NCI-H1092 (cell line): ENCODE results near the gene CADM2.

Source experiments
- DNase-seq: peaks from one replicate; lab custom pipeline; 2025; lab: John Stamatoyannopoulos, UW

The CADM2 gene

DNA sequence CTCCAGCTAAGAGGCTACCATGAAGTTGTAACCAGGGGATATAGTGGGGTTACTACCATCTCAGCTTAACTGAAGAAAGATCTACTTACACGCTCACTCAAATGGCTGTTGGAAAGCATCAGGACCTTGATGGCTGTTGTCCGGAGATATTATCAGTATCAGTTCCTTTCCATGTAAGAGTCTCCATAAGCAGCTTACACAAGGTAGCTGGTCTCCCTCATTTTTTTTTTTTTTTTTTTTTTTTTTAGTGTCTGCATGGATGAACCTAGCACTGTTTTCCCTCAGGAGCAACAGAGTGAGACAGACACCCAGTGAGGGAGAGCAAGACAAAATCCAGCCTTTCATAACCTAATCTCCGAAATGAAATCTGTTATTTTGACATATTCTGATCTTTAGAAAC is 230.9 kb downstream of the CADM2 start:
- no peak for DNase-seq

DNA sequence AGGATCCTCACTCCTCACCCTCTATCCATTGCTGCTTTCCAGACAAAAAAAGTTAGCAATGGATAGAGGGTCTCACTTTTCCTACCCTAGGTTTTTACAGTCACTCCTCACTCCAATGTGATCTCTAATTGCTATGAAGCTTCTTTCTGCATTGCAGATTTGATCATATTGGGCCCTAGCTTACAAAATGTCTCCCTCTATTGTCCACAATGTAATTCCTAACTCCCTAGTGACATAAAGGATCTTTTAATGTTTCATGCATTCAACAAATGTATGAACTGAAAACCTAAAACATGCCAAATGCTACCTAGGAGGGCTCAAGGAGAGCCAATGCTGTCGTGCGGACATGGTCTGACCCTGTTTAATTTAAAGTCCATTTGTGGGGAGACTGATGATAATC is 234.8 kb downstream of the CADM2 start:
- DNase-seq, result no peak

DNA sequence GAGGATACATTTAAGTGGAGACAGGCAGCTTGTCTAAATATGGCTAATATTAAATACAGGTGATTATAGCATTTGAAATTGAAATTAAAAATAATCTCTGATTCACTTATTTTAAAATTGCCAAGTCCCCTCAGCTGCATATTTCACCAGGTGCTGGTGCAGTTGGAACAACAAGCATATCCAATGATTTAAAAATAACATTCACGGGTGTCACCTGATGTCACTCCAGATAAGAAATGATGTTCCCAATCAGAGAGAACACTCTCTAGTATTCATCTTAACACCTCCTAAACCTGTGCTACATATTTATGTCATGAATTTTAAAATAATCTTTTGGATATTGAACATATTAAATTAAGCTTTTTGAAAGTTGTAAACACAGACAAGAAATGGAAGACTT is 249.9 kb downstream of the CADM2 start:
- no peak for DNase-seq

DNA sequence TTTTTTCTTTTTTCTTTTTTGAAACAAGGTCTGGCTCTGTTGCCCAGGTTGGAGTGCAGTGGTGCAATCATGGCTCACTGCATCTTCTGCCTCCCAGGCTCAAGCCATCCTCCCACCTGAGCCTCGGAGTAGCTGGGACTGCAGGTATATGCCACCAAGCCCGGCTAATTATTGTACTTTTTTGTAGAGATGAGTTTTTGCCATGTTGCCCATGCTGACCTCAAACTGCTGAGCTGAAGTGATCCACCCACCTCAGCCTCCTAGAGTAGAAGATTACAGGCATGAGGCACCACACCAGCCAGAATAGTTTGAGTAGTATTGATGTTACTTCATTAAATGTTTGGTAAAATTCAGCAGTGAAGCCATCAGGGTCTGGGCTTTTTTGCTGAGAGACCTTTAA is 251.8 kb downstream of the CADM2 start:
- no peak for DNase-seq

DNA sequence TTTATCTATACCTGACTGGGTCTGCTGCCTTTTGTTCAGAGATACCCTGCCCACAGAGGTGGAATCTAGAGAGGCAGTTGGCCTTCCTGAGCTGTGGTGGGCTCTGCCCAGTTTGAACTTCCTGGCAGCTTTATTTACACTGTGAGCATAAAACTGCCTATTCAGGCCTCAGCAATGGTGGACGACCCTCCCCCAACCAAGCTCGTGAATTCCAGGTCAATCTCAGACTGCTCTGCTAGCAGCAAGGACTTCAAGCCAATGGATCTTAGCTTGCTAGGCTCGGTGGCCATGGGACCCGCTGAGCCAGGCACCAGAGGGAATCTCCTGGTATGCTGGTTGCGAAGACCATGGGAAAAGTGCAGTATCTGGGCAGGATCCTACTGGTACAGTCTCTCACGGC is 270.2 kb downstream of the CADM2 start:
- DNase-seq, result no peak

DNA sequence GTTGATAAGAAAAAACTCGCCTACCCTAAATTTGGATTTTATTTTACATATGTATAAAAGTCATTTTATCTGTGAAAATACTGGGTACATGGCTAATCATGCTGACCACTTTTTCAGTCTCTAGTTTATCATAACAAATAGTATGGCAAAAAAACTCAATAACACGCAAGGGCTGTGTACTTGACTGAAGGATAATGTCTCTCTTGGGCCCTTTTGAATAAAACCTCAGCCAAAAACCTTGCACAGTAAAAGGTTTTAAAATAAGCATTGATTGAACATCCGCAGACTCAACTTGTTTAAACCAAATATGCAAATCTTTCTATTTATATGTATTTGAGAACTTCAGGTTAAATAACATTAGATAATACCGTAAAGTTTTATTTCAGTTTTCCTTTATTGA is 285.3 kb downstream of the CADM2 start:
- DNase-seq, result no peak

DNA sequence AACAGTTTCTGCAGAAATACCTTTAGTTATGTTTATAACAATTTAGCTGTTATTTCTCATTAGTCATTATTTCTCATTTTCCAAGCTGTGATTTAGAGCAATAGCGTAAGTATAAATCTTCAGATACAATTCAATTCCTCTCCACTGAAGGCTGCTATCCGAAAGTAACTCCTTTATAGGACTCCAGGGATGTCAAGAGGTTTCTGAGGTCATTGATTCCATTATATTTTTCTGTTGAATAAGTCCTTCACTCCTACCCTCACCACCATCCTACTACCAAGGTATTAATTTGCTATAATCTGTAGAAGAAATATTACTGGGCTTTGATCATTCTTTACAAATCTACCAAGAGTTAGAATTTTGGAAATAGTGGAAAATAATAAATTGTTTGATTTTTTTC is 285.7 kb downstream of the CADM2 start:
- DNase-seq, result no peak

DNA sequence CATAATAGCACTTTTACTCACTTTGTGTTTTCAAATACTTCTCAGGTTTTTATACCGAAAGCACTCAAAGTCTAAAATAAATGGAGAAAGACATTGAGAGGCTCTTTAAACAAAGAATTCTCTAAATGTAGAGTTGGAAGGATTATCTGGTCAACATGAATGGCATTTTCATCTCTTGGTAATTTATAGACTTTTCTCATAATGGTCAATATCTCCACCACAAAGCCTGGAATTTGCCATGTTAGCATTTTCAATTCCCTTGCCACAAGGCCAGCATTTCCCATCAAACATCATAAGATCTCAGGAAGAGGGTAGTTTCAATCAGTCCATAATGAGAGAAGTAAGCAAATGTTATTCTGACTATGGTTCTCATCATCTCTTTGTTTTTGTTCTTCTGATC is 293.0 kb downstream of the CADM2 start:
- no peak for DNase-seq

DNA sequence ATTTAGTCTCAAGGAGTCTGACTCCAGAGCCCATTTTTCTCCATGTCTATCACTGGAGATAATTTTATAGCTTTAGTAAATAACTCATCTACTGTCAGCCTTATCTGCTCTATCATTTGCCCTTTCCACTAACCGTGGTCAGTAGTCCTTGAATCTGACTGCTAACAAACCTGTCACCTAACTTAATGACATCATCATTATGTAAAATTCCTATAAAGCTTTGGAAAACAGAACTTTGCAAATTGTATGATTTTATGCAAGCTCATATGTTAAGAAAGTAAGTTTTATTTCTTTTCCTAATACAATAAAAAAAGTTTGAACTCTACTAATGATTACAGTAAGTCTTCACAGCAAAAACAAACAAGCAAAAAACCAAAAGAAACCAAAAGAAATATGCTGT is 293.9 kb downstream of the CADM2 start:
- no peak for DNase-seq

DNA sequence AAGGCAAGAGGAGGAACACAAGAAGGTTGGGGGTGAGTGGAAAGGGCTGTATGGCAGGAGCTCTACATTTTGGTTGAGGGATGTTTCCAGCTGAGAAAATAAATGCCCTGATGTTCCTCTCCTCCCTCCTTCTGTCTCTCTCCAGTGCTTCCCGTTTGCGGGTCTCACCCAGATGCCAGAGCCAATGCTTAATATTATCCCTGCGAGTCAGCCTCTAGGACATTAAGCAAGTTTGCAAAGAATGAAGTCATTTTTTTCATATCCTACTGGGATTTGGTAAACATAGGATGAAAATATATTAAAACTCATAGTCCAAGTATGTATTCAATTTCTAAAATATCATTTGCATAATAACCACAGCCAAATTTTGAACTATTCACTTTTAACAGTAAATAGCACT is 295.9 kb downstream of the CADM2 start:
- no peak for DNase-seq

DNA sequence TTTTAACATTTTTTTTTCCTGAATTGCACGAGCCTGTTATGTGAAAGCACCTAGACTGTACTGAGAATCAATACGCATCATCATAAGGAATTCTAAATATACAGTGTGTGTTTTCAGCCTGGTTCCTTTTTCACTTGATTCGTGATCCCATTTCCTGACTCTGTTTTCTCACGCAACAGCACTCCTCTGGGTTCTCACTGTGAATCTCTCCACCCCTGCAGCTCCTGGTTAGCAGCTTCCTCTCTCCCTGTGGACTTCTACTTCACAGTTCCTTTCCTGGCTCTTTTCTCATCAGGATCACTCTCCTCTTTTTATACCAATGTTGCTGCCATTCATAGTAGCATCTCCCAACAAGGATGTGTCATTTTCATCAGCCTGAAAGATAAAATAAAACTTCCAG is 297.2 kb downstream of the CADM2 start:
- no peak for DNase-seq

DNA sequence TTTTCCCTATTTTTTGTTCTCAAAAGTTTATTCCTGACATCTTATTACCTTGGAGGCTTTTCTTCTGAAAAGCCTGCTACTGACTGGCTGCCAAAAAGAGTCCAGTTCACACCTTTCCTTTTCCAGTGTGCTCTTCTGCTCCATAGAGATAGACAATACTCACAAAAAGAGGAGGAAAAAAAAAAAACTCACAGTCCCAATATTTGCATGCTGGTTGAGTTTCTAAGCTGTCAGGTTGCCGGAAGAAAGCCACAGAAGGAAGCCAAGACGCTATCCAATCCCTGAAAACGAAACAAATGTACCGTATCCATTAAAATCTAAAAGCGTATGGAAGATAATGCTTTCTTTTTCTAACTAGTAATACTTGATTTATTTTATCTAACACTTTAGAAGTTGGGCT is 299.5 kb downstream of the CADM2 start:
- DNase-seq, result no peak

DNA sequence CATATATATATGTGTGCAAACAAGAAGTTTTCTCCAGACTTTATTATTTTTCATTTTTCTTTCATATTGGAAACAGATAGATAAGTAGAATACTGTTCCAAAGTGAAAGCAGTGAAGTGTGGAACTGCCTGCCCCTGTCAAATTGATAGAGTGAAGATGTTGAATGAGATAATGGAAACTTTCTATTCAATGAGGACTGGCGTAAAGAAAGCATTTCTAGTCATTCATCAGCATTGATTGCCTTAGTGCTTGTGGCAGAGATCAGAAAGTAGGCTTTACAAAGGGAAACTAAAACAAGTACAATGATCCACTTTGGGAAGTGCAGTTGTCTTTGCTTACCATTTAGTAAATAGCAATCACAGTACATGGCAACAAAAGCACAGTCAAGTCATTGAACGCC is 300.0 kb downstream of the CADM2 start:
- DNase-seq, result no peak

DNA sequence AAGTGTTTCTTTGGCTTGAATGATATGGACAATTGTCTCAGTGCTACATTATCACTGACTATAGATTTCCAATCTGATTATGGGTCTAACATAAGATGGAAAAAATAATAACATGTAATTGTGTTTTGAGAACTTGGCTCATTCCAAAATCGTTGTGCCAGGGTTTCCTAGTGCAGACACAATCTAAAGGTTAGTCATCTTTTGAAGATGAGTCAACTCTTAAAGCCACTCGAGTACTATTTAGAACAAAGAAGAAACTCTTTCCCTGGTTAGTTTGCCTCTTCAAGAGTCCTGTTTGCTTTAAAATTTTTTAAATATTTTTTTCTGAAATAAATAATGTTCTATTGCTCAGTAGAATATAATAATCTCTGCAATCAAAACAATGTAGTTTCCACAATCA is 301.0 kb downstream of the CADM2 start:
- no peak for DNase-seq

DNA sequence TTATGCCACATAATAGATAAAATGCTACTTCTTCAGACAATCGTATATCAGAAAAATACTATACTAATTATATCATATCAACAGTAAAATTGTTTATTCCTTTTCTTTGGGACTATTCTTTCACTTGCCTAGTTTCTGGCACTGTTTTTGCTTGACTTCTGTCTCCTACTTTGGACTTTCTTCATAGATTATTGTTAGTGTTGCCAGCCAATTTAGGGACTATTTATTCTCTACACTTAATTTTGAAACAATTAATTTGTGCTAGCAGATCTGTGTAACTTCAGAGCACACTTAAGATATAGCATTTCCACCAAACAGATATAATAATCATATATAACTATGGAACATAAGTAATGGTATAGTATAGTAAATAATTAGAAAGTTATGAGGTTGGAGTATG is 305.6 kb downstream of the CADM2 start:
- no peak for DNase-seq

DNA sequence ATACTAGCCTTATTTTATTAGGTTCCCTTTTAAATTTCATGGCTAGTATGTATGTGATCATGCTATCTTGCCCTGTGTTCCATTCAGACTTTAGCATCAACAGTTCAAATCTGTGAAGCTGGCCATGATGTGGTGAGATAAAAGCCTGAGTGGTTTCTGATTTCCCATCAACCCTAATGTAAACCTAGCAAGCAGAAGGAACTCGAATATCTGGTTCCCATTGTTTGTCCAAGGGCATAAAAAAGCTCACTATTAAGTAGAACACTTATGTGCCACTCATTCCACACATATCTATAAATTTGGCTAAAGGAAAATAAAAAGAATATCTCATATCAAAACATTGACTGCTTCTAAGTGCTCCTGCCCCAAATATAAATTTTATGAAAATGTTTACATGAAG is 311.7 kb downstream of the CADM2 start:
- no peak for DNase-seq

DNA sequence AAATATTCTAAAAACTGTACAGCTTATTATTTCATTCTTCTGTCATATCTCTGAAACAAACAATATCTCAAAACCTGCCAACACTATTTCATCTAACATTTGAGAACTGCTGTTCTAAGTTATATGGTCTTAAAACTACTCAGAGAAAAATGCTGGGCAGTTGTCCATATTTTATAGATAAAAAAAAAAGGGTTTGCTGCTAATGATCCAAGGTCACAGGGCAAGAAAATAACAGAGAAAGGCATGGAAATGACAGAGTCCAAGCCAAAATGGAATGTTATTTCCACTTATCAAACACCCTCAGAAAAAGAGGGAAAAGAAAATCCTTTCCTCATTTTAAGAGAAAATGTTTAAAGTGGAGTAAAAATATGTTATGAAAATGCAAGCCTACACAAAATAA is 313.1 kb downstream of the CADM2 start:
- no peak for DNase-seq

DNA sequence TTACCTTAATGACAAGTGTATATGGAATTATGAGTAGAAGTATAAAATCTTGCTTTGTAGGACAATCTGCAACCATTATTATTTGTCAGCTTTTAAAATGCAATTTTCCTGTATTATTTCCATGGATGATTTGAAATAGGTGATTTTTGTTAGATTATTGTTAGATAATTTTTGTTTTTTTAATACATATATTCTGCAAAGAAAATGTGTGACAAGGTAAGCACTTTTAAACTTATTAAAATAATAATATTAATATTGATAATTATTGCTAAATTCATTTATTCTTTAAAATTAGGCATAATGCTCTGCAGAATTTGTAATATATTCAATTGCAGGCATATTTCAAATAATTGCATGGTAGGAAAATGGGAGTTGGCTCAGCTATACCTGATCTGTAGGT is 329.5 kb downstream of the CADM2 start:
- no peak for DNase-seq

DNA sequence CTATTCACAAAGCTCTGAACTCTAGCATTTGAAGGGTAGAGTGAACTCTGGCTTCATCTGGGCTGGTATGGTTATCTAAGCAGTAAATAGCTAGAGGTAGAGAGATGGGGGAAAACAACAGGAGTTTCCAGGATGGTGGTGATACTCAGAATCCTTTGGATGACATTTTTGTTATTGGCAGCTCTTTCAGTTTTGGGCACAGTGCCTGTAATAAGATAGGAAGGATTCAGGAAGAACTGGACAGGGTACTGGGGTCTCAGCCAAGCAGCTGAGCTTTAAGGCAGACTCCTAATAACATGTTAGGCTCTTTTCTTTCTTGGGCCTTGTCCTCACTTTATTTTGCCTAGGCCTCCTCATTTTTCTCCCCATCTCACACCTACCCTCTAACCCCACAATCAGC is 338.5 kb downstream of the CADM2 start:
- DNase-seq, result no peak

DNA sequence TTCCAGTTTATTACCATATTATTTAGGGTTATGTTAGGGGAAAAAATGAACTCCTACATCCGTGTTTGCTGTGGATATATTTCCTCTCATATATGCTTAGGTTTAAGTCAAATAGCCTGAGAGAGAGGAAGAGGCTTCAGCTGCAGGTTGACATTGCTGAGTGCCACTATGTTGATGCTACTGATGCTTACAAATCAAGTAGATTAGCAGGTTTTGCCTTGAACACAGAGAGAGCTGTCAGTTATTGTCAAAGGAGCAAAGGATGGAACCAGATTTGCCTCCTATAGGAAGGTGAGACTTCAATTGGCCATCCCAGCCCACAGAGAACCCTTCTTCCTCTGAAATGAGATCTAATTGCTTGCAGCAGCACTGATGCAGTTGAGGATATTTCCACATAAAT is 339.2 kb downstream of the CADM2 start:
- no peak for DNase-seq

DNA sequence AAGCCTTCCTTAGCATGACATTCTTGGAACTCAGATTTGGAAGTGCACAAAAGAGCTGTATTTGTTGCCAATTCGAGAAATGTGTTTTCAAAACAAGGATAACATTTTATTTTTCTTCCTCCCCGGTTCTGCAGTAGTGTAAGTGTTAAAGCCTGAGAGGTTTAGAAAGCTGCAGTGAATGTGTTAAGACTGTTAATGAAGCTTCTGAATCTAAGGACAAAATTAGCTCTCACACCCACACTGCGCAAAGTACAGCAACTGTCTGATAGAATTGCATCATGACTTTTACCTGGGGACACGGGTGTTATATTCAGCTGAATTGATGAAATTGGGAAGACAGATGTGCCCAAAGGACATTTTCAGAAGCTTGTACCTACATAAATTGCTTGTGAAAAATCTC is 344.4 kb downstream of the CADM2 start:
- DNase-seq, result no peak

DNA sequence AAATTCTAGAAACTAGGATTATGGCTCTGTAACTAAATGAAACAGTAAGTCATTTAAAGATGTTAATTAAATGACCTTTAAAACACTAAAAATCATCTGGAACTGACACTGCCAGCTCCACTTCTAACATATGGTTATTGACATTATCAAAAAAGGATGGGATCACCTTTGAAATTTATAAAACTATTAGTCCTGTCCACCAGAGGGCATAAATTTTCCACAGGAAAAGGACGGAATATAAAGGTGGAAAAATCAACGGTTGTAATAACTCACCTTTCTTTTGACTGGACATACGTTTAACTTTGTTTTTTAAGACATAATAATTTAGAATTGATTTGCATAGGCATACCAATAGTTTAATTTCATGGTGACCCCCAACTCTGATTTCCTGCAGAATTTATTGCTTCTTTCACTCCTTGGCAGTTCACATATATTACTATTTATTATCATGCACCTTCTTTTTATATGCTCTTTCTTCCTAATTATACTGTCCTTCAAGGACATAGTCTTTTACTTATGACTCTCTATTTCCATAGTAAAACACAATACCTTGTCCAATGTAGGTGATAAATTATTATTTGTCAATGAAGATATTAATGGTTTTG is 345.7 kb downstream of the CADM2 start:
- DNase-seq, result no peak

DNA sequence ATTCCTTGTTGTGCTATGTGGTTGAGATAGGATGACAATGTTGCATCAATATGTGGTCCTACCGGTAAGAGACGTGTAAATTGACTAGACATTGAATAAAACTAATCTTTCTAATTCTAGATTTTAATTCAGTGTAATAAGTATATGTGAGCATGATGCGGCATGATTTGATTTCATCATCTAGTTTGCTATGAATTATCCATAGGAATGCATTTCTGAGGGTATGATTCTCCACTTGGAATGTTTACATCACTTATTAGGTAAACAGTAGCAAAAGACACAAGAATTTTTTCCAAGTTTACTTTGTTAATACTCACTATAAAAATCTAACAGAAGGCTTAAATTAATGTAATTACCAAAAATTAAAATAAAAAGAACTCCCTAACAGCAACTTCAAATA is 353.5 kb downstream of the CADM2 start:
- DNase-seq, result no peak

DNA sequence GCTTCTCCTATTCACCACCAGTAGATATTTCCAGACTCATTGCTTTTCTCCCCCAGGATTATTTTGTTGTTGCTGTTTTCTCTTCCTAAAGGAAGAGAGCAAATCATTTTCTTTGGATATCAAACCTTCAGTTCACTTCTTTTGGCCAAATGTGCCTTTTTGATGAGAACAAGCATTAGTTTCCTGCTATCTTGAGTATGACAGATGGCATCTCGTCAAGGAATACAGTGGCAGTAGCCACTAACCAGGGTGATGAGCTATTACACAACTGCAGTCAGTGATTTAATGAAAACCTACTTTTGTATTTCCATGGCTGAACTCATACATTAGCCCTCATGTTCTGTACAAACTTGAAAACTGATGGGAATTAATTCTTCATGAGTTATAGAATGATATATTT is 354.6 kb downstream of the CADM2 start:
- DNase-seq, result no peak

DNA sequence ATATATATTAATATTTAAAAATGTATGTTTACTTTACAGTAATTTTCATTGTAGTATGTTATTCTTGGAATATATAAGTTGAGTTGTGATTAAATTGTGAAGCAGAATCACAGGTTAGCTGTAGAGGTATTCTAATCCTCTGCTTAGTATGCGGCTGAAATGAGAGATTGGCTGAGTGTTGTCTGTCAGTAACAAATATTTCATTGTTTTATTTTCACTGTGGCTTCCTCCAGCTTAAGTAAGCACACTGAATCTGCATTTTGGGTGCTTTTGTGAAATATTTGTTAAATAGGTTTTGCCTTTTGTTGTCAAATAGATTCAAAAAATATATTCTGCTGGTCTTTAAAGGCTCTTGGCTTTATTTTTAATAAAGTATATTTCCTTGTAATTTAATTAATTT is 357.5 kb downstream of the CADM2 start:
- DNase-seq, result no peak
